Esophagus (tissue), 2 donors: ENCODE results near the gene SLC12A8. TPM values are rescaled to one million over a fixed set of nuclear protein-coding genes. Genes with fewer than 3 reads are reported as not detected.

Experiments
- H3K27ac ChIP-seq, 2 donors: one replicate each; pipeline ENCODE4 v1.5.1; 2013; ENCODE audit warnings: low read depth in 2 of 2, mild to moderate bottlenecking in 2 of 2, inconsistent platforms in 1 of 2, low read length in 1 of 2, moderate library complexity in 1 of 2
- H3K27me3 ChIP-seq, 2 donors: one replicate each; pipeline ENCODE4 v1.6.1; 2013; ENCODE audit warnings: low read length in 2 of 2, control low read depth in 1 of 2, mild to moderate bottlenecking in 1 of 2; ENCODE audit not compliant: insufficient read depth in 2 of 2, control insufficient read depth in 1 of 2
- H3K36me3 ChIP-seq, 2 donors: one replicate each; pipeline ENCODE4 v1.6.1; 2013; ENCODE audit warnings: low read length in 1 of 2; ENCODE audit not compliant: control insufficient read depth in 2 of 2, insufficient read depth in 2 of 2
- H3K4me1 ChIP-seq, 2 donors: one replicate each; pipeline ENCODE4 v1.6.1; 2013; ENCODE audit warnings: low read length in 1 of 2; ENCODE audit not compliant: control insufficient read depth in 2 of 2, insufficient read depth in 2 of 2
- H3K4me3 ChIP-seq, 2 donors: one replicate each; pipeline ENCODE4 v1.5.1; 2013; ENCODE audit warnings: low read length in 2 of 2, mild to moderate bottlenecking in 2 of 2, low read depth in 1 of 2, moderate library complexity in 1 of 2
- H3K9me3 ChIP-seq, 2 donors: one replicate each; pipeline ENCODE4 v1.6.1; 2013; ENCODE audit warnings: mild to moderate bottlenecking in 2 of 2, low read depth in 1 of 2, low read length in 1 of 2, moderate library complexity in 1 of 2; ENCODE audit not compliant: control insufficient read depth in 2 of 2, insufficient read depth in 1 of 2
- WGBS, 2 donors: extraction: QIAGEN DNeasy Blood & Tissue Kit; methylation state at CpG; one replicate each; pipeline ENCODE4 v1.1.7; 2013; 5-methylcytosine and 5-hydroxymethylcytosine counted together
- polyA plus RNA-seq, 2 donors: library from polyadenylated mRNA; stranded (reverse); fragments of 200-250 nt; gene quantifications; one replicate each; pipeline ENCODE4 v1.2.3, GENCODE V29; 2013
- donor health status: healthy with polysubstance abuse.
- donor health status: Bipolar disorder and iron deficiency.

Gene SLC12A8
- polyA plus RNA-seq, 2 donors = 2.7 TPM

DNA sequence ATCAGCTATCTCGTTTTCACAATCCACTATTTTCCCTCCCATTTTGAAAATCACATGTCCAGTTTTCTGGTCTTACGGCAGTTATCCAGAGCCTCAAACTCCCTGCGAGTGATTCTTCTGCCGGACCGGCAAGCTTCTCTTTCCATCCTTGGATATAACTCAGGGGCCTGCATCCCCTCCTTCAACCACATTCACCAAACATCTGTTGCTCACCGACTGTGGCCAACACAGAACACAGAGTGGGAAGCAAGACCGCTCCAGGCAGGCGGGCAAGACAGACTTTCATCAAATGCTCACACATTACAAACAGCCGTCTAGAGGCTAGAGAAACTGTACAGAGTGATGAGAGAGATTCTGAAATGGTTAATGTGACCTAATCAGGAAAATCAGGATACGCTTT lies 7.6 kb upstream of the SLC12A8 start:
- no peaks in the 10 kb centered on the region for H3K27me3 ChIP-seq
- H3K4me1 ChIP-seq = no peaks in the 10 kb centered on the region
- WGBS, 2 donors = 85 to 86% methylated on average over 10 of the region's 10 CpGs
- H3K36me3 ChIP-seq = no peaks in the 10 kb centered on the region
- H3K4me3 ChIP-seq = no peak overlapping the region
- H3K9me3 ChIP-seq = no peaks in the 10 kb centered on the region
- no peak overlapping the region for H3K27ac ChIP-seq

DNA sequence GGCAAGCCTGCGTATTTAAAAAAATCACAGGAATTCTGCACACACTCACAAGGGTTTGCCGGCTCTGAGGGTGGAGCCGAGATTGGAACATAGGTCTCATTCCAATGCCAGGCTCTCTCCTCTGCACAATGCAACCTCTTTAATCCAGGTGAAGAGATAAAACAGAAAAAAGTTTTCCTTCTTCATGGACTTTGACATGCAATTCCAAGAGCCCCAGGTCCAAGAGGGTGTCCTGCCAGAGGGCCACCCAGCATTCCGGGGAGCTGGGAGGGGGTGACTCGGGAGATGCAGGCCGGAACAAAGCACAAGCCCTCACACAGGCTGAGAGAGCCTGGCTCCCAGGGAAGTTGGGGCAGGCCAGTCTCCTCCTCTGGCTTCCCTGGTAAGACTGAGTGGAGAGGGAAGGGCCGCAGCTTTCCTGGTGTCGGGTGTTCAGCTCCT lies 6.7 kb upstream of the SLC12A8 start:
- H3K4me3 ChIP-seq = no peak overlapping the region
- no peaks in the 10 kb centered on the region for H3K36me3 ChIP-seq
- no peak overlapping the region for H3K27ac ChIP-seq
- H3K4me1 ChIP-seq = no peaks in the 10 kb centered on the region
- 46 to 60% methylated on average over 8 of the region's 8 CpGs for WGBS, 2 donors
- no peaks in the 10 kb centered on the region for H3K27me3 ChIP-seq
- no peaks in the 10 kb centered on the region for H3K9me3 ChIP-seq

DNA sequence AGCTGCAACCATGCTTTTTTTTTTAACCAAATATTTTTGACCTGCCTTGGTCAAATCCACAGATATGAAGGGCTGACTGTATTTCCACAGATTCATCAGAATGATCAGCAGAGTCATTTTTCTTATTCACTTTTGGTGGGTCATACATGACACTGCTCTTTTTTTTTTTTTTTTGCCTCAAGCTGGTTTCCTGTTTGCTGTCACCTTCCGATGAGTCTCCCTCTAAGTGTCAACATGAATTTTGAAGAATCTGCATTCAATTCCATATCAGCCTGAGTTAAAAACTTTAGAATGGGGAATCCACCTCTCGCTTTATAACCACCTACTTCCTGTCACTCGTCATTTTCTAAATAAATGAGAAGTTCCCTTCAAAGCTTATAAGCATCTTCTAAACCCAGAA lies 2.2 kb upstream of the SLC12A8 start:
- H3K4me3 ChIP-seq = no peak overlapping the region
- WGBS, 2 donors = 62 to 65% methylated on average over 3 of the region's 3 CpGs
- no peaks in the 10 kb centered on the region for H3K9me3 ChIP-seq
- H3K4me1 ChIP-seq = peaks cover 0 to 6% of the 10 kb centered on the region in 2 donors
- H3K27ac ChIP-seq = no peak overlapping the region
- peaks cover 0 to 3% of the 10 kb centered on the region in 2 donors for H3K27me3 ChIP-seq
- no peaks in the 10 kb centered on the region for H3K36me3 ChIP-seq

DNA sequence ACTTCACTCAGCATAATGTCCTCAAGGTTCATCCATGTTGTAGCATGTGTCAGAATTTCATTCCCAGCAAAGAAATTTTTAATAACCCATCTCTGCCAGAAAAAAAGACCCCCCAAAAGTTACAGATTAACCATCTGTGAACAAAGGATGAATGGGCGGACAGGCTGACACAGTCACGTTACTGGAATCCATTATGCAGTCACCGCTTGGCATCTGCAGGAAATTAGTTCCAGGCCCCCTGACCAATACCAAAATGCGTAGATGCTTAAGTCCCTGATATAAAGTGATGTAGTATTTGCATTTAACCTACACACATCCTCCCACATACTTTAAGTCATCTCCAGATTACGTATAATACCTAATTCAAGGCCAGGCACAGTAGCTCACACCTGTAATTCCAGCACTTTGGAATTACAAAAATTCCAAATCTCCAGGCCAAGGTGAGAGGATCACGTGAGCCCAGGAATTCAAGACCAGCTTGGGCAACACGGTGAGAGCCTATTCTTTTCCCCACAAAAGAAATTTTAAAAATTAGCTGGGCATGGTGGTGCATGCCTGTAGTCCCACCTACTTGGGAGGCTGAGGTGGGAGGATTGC lies 1.5 kb upstream of the SLC12A8 start:
- no peaks in the 10 kb centered on the region for H3K36me3 ChIP-seq
- no peak overlapping the region for H3K27ac ChIP-seq
- no peak overlapping the region for H3K4me3 ChIP-seq
- peaks cover 0 to 6% of the 10 kb centered on the region in 2 donors for H3K4me1 ChIP-seq
- no peaks in the 10 kb centered on the region for H3K9me3 ChIP-seq
- peaks cover 0 to 3% of the 10 kb centered on the region in 2 donors for H3K27me3 ChIP-seq
- WGBS, 2 donors = 85 to 86% methylated on average over 7 of the region's 7 CpGs

DNA sequence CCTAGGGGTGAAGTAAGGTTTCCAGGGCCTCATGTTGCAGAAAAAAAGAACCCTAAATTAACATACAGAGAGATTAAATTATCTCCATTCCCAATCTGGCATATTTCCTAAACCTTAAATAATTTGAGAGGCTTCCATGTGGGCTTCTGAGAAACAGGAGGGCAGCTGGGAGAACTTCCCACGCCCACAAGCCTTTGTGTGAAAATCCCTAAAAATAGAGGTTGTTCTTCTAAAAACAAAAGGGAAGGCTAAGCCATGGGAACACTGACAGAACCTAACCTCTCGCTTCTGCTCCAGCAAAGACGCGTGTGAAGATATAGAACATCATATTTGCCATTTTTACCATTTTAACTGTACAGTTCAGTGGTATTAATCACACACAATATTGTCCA lies 812 bp upstream of the SLC12A8 start:
- H3K27me3 ChIP-seq = peaks cover 0 to 3% of the 10 kb centered on the region in 2 donors
- no peaks in the 10 kb centered on the region for H3K9me3 ChIP-seq
- H3K36me3 ChIP-seq = no peaks in the 10 kb centered on the region
- WGBS, 2 donors = 89 to 92% methylated on average over 4 of the region's 4 CpGs
- peaks cover 0 to 6% of the 10 kb centered on the region in 2 donors for H3K4me1 ChIP-seq
- H3K4me3 ChIP-seq = no peak overlapping the region
- no peak overlapping the region for H3K27ac ChIP-seq

DNA sequence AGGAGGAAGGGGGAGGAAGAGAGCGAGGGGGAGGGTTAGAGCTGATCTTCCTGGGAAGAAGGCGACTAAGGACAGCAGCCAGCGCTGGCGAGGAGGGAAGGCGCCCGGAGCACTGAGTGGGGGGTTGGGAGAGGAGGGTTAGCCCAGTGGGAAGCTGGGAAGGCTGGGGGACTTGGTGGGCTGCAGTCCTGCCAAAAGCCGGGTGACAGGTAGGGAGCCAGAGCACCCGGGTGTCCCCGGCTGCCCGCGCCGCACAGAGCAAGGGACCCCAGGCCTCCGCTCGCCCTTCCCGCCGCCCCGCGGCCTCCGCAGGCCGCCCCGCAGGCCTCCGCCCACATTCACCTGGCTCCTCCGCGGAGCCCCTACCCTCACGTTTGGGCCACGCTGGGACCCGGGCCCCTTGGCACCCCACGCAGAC lies 448 bp downstream of the SLC12A8 start:
- Histone ChIP-seq H3K4me1 (peaks cover 0 to 6% of the 10 kb centered on the region in 2 donors), H3K27me3 (peaks cover 0 to 3% of the 10 kb centered on the region in 2 donors), H3K27ac (no peak overlapping the region), H3K36me3 (no peaks in the 10 kb centered on the region), H3K4me3 (peak overlapping the region; percentile 62 to 70), H3K9me3 (no peaks in the 10 kb centered on the region)
- WGBS, 2 donors = 3 to 6% methylated on average over 14 to 28 of the region's 28 CpGs

DNA sequence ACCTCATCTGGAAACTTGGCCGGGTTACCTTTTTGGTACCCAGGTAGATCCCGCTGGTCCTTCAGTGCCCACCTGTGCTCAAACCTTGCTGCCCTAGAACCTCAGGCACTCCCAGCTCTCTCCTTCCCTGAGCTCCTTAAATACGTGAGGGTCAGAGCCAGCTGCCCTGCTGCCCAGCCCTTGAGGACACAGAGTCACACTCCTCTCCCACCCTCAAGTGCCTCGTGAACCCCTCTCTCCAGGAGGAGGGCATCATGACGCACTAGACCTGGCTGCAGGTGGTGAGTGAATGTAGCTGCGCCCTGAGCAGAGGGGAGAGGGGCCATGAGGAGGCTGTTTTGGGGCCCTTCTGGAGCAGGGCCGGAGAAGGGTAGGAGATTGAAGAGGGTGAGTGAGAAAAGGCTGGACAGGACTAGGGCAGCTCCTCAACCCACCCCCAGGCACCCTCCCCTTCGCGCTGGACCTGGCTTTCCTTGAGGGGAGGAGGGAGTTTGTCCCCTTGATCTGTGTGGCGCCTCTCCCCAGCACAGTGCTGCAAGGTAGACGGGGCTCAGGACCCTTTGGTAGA lies 941 bp downstream of the SLC12A8 start:
- Histone ChIP-seq H3K36me3 (no peaks in the 10 kb centered on the region), H3K9me3 (no peaks in the 10 kb centered on the region), H3K4me1 (peaks cover 0 to 6% of the 10 kb centered on the region in 2 donors), H3K27ac (no peak overlapping the region), H3K27me3 (peaks cover 0 to 3% of the 10 kb centered on the region in 2 donors), H3K4me3 (peak overlapping the region; percentile 62 to 70)
- WGBS, 2 donors = 59 to 65% methylated on average over 11 of the region's 11 CpGs

DNA sequence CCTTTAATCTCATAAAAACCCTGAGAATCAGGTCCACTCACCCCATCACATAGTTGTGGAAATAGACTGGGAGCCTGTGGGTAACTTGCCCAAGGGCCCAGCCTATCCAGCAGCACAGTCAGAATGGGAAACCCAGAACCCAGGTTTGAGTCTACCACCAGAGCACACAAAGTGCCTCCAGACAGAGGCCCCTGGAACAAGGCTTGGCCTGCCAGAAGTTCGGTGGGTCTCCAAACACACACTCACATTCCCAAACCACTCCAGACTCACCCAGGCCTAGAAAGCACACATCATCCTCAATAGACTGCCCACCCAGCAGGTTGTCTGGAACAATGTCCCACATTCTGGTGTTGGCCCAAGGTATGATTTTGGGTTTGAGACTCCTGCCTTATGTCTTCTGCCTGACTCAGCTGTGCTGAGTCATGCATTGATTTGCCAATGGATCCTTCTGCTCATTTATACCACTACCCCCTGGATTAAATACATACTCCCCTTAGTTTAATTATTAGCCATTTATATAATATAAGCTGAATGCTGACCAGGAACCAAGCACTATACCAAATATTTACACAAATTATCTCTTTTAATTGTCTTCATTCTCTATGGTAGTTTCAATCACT lies 4.5 kb downstream of the SLC12A8 start:
- Histone ChIP-seq H3K9me3 (no peaks in the 10 kb centered on the region), H3K4me1 (peaks cover 0 to 6% of the 10 kb centered on the region in 2 donors), H3K27ac (no peak overlapping the region), H3K27me3 (peaks cover 0 to 3% of the 10 kb centered on the region in 2 donors), H3K4me3 (no peak overlapping the region), H3K36me3 (no peaks in the 10 kb centered on the region)
- 95 to 100% methylated on average over 1 of the region's 1 CpG for WGBS, 2 donors

DNA sequence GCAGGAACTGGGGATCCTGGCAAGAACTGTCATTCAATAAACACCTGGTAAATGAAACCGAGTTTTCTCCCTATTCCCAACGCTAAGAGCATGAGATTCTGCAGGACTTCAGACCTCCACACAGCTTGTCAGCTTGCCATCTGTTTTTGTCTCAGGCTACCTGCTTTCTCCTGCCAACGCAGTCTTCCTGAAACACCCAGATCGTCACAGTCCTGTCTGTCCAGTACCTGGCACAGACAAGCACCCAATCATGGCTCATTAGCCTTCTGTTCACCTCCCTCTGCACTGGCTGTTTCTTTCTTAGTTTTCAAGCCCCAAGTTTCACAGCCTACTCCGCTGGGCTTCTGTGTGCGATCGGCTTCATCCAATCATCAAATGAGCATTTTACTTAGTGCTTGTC lies 5.0 kb downstream of the SLC12A8 start:
- H3K27ac ChIP-seq = no peak overlapping the region
- no peaks in the 10 kb centered on the region for H3K9me3 ChIP-seq
- no peaks in the 10 kb centered on the region for H3K36me3 ChIP-seq
- peaks cover 0 to 3% of the 10 kb centered on the region in 2 donors for H3K27me3 ChIP-seq
- H3K4me3 ChIP-seq = no peak overlapping the region
- 67 to 72% methylated on average over 7 of the region's 7 CpGs for WGBS, 2 donors
- peaks cover 0 to 6% of the 10 kb centered on the region in 2 donors for H3K4me1 ChIP-seq
